Limb (tissue), 2 donors: ENCODE measurements around the gene BICDL2.
"Not testable (repeated sequence)": the region's sequence is repeated elsewhere in the genome, so short reads cannot be mapped to it uniquely, and the experiment has no call there.

Experiments used
- DNase-seq, 2 donors: peaks; one replicate each; pipeline ENCODE4 v3.0.0-alpha.2; 2016; ENCODE audit errors: extremely low spot score in 2 of 2

The BICDL2 gene

DNA sequence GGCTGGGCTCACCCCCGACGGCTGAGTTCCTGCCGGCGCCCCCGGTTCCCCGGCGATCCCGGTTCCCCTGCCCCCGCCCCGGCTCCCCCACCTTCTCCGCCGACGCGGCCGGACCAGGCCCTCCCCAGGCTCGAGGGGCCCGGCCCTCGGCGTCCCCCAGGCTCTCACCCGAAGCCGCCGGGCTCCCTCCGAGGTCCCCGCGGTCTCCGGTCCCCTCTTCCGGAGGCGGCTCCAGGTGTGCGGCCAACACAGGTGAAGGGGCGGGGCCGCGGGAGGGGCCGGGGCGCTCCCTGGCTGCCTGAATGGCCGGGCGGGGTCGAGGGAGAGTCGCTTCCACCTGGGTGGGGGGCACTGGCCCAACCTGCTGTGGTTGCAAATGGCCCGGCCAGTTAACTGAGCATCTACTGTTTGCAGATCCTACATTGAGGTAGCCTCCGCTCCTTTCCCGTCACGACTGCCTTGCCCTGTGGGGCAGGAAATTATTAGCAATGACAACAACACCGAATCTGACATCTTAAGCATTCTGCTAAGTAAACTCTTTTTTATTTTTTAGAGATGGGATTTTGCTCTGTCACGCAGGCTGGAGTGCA is at the start of gene BICDL2:
BICDL2 (minus strand) TSS at position 219 of the 590 bp plus-strand sequence. CDS start 1,448 bp downstream, outside the sequence.
- no peak for DNase-seq

GRCh38 chr16:3085868-3086595 is 49.3 kb upstream of the BICDL2 start:
- no peak for DNase-seq

- DNase-seq = no peak
Measured at GRCh38 chr16:3084969-3085670, 48.4 kb upstream of the BICDL2 start.

DNA sequence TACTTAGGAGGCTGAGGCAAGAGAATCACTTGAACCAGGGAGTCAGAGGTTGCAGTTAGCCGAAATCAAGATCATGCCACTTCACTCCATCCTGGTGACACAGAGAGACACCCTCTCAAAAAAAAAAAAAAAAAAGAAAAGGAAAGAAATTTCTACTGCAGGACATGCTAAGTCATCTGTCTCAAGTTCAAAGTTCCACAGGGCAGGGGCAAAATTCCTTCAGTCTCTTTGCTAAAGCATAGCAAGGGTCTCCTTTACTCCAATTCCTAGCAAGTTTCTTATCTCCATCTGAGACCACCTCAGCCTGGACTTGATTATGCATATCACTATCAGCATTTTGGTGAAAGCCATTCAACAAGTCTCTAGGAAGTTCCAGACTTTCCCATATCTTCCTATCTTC is 47.7 kb upstream of the BICDL2 start:
- no peak for DNase-seq

GRCh38 chr16:3083408-3083807 is 46.7 kb upstream of the BICDL2 start:
- DNase-seq = not testable (repeated sequence)

DNA sequence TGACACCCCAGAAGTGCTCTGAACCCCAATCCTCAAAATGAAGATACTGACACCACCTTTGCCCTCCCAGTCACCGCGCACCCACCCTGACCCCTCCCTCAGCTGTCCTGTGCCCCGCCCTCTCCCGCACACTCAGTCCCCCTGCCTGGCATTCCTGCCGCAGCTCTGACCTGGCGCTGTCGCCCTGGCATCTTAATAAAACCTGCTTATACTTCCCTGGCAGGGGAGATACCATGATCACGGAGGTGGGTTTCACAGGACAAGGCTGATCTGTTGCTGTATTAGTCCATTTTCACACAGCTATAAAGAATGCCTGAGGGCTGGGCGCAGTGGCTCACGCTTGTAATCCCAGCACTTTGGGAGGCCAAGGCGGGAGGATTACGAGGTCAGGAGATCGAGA is 45.2 kb upstream of the BICDL2 start:
- DNase-seq = not testable (repeated sequence)

GRCh38 chr16:3080024-3080423 is 43.3 kb upstream of the BICDL2 start:
- no peak for DNase-seq

DNA sequence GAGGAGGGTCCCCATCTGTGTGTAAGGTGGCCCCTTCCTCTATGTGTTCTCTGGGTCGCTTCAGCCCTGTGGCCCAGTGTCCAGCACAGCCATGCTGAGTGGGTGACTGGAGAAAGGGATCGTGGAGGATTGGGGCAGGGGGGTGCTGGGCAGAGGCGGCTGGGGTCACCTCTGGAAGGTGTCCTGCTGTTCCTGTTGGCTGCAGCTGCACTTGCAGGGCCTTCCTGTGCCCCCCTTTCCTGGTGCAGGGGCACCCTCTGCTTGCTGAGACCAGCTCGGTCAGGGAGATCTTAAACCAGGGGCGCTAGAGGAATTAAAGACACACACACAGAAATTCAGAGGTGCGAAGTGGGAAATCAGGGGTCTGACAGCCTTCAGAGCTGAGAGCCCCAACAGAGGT is 39.8 kb upstream of the BICDL2 start:
- DNase-seq = no peak

DNA sequence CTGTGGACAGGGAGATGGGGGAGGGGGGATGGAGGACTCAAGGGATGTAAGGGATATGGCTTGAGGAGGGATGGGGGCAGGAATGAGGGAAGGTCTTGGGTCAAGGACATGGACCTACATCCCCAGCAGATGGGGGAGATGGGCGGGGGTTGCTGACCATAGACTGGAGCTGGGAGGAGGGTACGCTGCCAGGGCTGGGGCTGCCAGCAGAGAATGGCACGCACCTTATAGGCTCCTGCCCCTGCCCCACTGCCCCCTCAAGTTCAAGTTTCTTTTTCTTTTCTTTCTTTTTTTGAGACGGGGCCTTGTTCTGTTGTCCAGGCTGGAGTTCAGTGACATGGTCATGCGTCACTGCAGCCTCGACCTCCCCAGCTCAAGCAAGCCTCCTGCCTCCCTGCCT is 39.2 kb upstream of the BICDL2 start:
- DNase-seq = not testable (repeated sequence)

DNA sequence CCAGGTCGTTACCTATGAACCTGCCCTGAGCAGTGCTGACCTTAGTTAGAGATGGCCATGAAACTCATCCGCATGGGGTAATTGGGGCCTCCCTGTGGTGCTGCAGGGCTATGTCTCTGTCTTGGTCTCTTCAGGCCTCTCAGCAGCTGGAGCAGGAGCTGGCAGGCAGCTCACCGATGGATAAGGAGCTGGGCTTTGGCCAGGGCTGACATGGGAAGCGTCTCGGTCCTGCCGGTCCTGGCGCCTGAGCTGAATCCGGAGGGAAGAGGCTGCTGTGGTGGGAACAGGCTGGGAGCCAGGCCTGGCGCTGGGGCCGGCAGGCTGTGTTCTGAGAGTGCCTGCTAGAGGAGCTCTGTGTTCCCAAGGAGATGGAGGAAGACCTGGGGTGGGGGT is 38.8 kb upstream of the BICDL2 start:
- DNase-seq = no peak

GRCh38 chr16:3074860-3075522 is 38.2 kb upstream of the BICDL2 start:
- no peak for DNase-seq

DNA sequence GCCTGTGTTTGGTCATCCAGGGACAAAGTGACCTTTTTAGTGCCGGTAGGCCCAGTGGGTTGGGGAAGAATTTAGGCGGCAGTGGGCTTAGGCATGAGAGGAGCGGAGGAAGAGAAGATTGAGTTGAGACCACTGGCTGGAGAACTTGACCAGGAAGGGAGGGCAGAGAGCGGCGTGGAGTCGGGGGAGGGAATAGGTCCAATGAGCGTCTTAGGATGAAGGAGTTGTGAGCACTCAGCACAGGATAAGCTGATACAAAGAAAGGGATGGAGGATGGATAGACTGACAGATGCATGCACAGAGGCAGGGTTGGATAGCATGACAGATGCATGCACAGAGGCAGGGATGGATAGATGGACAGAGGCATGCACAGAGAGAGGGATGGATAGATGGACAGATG is 36.7 kb upstream of the BICDL2 start:
- DNase-seq = no peak

DNA sequence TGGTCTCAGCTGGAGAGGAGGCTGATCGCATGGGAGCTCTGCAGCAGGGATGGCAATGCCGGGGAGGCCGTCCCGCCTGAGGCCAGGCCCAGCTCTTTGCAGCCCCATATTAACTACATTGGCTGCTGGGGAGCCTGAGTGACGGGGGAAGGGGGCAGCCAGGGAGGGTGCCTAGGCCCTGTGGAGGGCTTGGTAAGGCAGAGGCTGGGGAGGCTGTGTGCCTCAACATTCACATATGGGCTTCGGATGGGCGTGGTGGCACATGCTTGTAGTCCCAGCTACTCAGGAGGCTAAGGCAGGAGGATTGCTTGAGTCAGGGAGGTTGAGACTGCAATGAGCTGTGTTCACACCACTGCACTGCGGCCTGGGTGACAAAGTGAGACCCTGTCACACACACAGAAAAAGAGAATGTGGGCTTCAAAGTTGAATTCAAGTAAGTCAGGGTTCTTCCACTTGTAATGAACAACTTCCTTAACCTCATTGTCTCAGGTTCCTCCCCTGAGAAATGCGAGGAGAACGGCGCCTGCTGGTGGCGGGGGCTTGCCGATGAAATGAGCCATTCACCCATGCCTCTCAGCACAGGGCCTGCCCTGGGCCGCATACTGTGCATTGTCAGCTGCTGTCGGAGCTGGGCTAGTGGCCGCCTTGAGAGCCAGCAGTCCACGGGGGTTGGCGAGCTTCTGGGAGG is 36.0 kb upstream of the BICDL2 start:
- not testable (repeated sequence) for DNase-seq

DNA sequence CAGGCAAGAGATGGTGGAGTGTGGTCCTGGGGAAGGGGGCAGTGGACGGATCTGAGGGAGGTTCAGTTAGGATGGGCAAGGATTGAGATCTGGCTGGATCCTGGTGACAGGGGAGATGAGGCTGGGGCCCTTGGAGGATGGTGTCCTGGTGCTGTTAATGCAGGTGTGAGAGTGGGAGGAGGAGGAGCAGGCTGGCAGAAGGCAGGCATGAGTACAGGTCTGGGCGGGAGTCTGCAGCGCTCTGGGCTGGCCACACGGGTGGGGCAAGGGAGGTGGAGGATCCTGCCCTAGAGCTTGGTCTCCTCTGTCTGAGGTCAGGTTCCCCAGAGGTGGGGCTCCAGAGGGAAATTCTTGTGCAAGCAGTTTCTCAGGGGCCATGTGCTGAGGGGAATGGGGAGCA is 35.4 kb upstream of the BICDL2 start:
- not testable (repeated sequence) for DNase-seq

GRCh38 chr16:3071655-3072054 is 34.9 kb upstream of the BICDL2 start:
- no peak for DNase-seq

GRCh38 chr16:3070608-3071111 is 33.9 kb upstream of the BICDL2 start:
- DNase-seq = no peak

DNA sequence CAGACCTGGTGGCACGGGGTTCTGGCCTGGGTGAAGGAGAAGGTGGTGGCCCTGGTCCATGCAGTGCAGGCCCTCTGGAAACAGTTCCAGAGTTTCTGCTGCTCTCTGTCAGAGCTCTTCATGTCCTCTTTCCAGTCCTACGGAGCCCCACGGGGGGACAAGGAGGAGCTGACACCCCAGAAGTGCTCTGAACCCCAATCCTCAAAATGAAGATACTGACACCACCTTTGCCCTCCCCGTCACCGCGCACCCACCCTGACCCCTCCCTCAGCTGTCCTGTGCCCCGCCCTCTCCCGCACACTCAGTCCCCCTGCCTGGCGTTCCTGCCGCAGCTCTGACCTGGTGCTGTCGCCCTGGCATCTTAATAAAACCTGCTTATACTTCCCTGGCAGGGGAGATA is 32.4 kb upstream of the BICDL2 start:
- DNase-seq = not testable (repeated sequence)

GRCh38 chr16:3068487-3068886 is 31.7 kb upstream of the BICDL2 start:
- no peak for DNase-seq

- no peak for DNase-seq
Measured at GRCh38 chr16:3066440-3066748, 29.6 kb upstream of the BICDL2 start.

- DNase-seq = no peak
Measured at GRCh38 chr16:3065742-3066439, 29.1 kb upstream of the BICDL2 start.
